ENCODE results near the gene COPS2. TPM values are rescaled to one million over a fixed set of nuclear protein-coding genes. Genes with fewer than 3 reads are reported as not detected.

COPS2 gene
- total RNA-seq, 1 experiment from 2014 or later: 112 TPM

DNA sequence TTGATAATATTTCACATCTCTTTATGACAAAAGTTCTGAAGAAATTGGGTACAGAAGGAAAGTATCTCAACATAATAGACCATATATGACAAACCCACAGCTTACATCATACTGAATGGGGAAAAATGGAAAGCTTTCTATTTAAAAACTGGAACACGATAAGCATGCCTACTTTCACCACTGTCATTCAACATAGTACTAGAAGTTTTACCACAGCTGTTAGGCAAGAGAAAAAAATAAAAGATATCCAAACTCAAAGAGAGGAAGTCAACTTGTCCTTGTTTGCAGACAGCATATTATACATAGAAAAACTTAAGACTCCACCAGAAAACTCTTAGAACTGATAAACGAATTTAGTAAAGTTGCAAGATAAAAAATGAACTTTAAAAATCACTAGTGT is 40.3 kb downstream of the COPS2 start:
- no peaks in the 10 kb centered on the region for H3K27me3 ChIP-seq (replicated peaks; ENCODE audit: insufficient read depth, low read depth, low read length, poor library complexity)
- no TSS peak for BruUV-seq (replicated peaks)
- TF ChIP-seq, protein P1, sequence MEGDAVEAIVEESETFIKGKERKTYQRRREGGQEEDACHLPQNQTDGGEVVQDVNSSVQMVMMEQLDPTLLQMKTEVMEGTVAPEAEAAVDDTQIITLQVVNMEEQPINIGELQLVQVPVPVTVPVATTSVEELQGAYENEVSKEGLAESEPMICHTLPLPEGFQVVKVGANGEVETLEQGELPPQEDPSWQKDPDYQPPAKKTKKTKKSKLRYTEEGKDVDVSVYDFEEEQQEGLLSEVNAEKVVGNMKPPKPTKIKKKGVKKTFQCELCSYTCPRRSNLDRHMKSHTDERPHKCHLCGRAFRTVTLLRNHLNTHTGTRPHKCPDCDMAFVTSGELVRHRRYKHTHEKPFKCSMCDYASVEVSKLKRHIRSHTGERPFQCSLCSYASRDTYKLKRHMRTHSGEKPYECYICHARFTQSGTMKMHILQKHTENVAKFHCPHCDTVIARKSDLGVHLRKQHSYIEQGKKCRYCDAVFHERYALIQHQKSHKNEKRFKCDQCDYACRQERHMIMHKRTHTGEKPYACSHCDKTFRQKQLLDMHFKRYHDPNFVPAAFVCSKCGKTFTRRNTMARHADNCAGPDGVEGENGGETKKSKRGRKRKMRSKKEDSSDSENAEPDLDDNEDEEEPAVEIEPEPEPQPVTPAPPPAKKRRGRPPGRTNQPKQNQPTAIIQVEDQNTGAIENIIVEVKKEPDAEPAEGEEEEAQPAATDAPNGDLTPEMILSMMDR (conservative IDR thresholded peaks at IDR 0.05; ENCODE audit: low read depth, low read length): no peak
- no peak for TF ChIP-seq EZH2 (IDR thresholded peaks at IDR 0.05; ENCODE audit: borderline replicate concordance, low read depth, low read length, poor library complexity, severe bottlenecking)
- no peaks in the 10 kb centered on the region for H3K4me1 ChIP-seq (ENCODE audit: insufficient read depth, low read length, poor library complexity, severe bottlenecking)
- DNase-seq (ENCODE audit: low spot score): no peak
- peaks cover 23% of the 10 kb centered on the region for H3K36me3 ChIP-seq (ENCODE audit: insufficient read depth, low read length, poor library complexity, severe bottlenecking)
- intact Hi-C loops (cut with micrococcal nuclease; ENCODE audit: unreplicated experiment): no loop called here
- ChIA-PET CTCF (no interaction called here), POLR2A (ENCODE audit: low non-redundant PET) (no interaction called here)
- H3K9me3 ChIP-seq (ENCODE audit: low read depth, low read length, poor library complexity, severe bottlenecking): peaks cover 6% of the 10 kb centered on the region
- H3K27ac ChIP-seq (ENCODE audit: low read depth, low read length, poor library complexity, severe bottlenecking): no peak overlapping the region
- no peak overlapping the region for H3K4me3 ChIP-seq (ENCODE audit: low read depth, low read length, poor library complexity, severe bottlenecking)

DNA sequence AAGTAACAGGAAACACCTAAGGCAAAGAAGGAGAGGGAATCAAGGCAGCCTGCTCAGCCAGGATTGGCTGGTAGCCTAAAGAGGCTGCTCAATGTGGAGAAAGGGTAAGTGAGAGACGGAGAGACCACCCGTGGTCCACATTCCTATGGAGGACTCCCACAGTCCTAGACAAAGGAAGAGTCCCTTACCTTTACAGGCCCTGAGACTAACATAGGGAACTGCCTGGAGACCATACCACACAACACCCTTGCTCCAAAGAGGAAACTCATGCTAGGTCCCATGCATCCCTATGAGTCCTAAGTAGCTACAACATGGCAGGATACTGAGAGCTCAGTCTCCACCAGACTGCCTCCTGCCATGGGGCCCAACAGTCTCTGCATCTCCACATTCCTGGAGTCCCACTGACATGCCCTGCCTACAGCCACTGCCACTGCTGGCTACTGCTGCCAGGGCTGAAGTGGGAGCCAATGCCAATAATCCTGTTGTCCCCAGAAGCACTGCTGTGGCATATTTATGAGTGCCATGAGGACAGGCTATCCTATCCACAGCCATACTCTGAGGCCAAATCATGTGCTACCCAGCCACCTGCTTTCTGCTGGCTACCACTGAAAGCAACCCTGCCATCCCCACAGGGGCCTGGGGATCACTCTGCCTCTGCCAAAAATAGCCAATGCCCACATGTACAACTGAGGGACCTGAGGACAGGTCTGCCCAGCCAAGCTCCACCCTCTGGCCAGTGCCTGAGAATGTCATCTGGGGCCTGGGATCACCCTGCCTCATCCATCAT is 45.0 kb downstream of the COPS2 start:
- no peak for DNase-seq (ENCODE audit: low spot score)
- no peaks in the 10 kb centered on the region for H3K27me3 ChIP-seq (replicated peaks; ENCODE audit: insufficient read depth, low read depth, low read length, poor library complexity)
- H3K9me3 ChIP-seq (ENCODE audit: low read depth, low read length, poor library complexity, severe bottlenecking): peaks cover 6% of the 10 kb centered on the region
- H3K27ac ChIP-seq (ENCODE audit: low read depth, low read length, poor library complexity, severe bottlenecking): no peak overlapping the region
- POLR2A ChIA-PET (ENCODE audit: low non-redundant PET): no interaction called here
- no peak for TF ChIP-seq EZH2 (IDR thresholded peaks at IDR 0.05; ENCODE audit: borderline replicate concordance, low read depth, low read length, poor library complexity, severe bottlenecking)
- TF ChIP-seq, protein P1 (conservative IDR thresholded peaks at IDR 0.05; ENCODE audit: low read depth, low read length): no peak
- CTCF ChIA-PET: no interaction called here
- H3K4me1 ChIP-seq (ENCODE audit: insufficient read depth, low read length, poor library complexity, severe bottlenecking): no peaks in the 10 kb centered on the region
- no TSS peak for BruUV-seq (replicated peaks)
- intact Hi-C loops (cut with micrococcal nuclease; ENCODE audit: unreplicated experiment): no loop called here
- no peak overlapping the region for H3K4me3 ChIP-seq (ENCODE audit: low read depth, low read length, poor library complexity, severe bottlenecking)
- H3K36me3 ChIP-seq (ENCODE audit: insufficient read depth, low read length, poor library complexity, severe bottlenecking): peaks cover 27% of the 10 kb centered on the region

DNA sequence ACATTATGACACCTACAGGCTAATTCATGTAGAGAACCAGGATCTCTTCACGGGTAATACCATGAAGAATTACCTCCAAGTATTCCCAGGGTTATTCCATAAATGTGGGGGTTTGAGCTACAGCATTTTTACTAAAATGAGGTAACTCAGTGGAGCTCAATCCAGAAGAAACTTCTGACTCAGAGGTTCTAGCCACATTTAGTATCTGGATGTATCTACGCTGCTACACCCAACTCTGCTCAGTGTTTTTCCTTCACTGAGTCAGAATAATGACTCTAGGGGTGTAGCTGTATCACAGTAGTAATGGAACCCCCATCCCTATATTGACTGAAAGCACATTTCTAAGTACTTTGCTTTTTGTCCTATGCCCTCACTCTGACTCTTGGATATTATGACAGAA is 52.4 kb downstream of the COPS2 start:
- POLR2A ChIA-PET (ENCODE audit: low non-redundant PET): no interaction called here
- Histone ChIP-seq H3K27ac (ENCODE audit: low read depth, low read length, poor library complexity, severe bottlenecking) (no peak overlapping the region), H3K36me3 (ENCODE audit: insufficient read depth, low read length, poor library complexity, severe bottlenecking) (peaks cover 3% of the 10 kb centered on the region), H3K4me3 (ENCODE audit: low read depth, low read length, poor library complexity, severe bottlenecking) (no peak overlapping the region), H3K27me3 (replicated peaks; ENCODE audit: insufficient read depth, low read depth, low read length, poor library complexity) (no peaks in the 10 kb centered on the region), H3K9me3 (ENCODE audit: low read depth, low read length, poor library complexity, severe bottlenecking) (no peaks in the 10 kb centered on the region), H3K4me1 (ENCODE audit: insufficient read depth, low read length, poor library complexity, severe bottlenecking) (no peaks in the 10 kb centered on the region)
- CTCF ChIA-PET: no interaction called here
- no TSS peak for BruUV-seq (replicated peaks)
- DNase-seq (ENCODE audit: low spot score): no peak
- intact Hi-C loops (cut with micrococcal nuclease; ENCODE audit: unreplicated experiment): no loop called here
- TF ChIP-seq EZH2 (IDR thresholded peaks at IDR 0.05; ENCODE audit: borderline replicate concordance, low read depth, low read length, poor library complexity, severe bottlenecking): no peak
- TF ChIP-seq, protein P1 (conservative IDR thresholded peaks at IDR 0.05; ENCODE audit: low read depth, low read length): no peak
